ENCODE data around the gene SHC3. TPM values are rescaled to one million over a fixed set of nuclear protein-coding genes. Genes with fewer than 3 reads are reported as not detected.

SHC3 gene
- total RNA-seq, 1 donor from 2014 or later: 0.85 TPM

- no peaks in the 10 kb centered on the region for H3K4me1 ChIP-seq
- H3K36me3 ChIP-seq: no peaks in the 10 kb centered on the region
- no peak overlapping the region for H3K27ac ChIP-seq
- DNase-seq (ENCODE audit: low spot score in 2 of 2): no peak
- no peaks in the 10 kb centered on the region for H3K9me3 ChIP-seq
- TF ChIP-seq CTCF (IDR thresholded peaks at IDR 0.05): no peak
- intact Hi-C loops (cut with DNase I): no loop called here
- H3K4me3 ChIP-seq: no peak overlapping the region
- H3K27me3 ChIP-seq: no peaks in the 10 kb centered on the region
Measured at GRCh38 chr9:89036891-89037290, 141.7 kb downstream of the SHC3 start.

GRCh38 chr9:89036383-89036782 lies 142.2 kb downstream of the SHC3 start:
- TF ChIP-seq CTCF (IDR thresholded peaks at IDR 0.05): no peak
- Histone ChIP-seq H3K4me1 (no peaks in the 10 kb centered on the region), H3K4me3 (no peak overlapping the region), H3K27ac (no peak overlapping the region), H3K27me3 (no peaks in the 10 kb centered on the region), H3K36me3 (no peaks in the 10 kb centered on the region), H3K9me3 (no peaks in the 10 kb centered on the region)
- no peak for DNase-seq (ENCODE audit: low spot score in 2 of 2)
- intact Hi-C loops (cut with DNase I): no loop called here

GRCh38 chr9:89032661-89033060 lies 146.0 kb downstream of the SHC3 start:
- H3K4me3 ChIP-seq: no peak overlapping the region
- DNase-seq (ENCODE audit: low spot score in 2 of 2): no peak
- no peak overlapping the region for H3K27ac ChIP-seq
- H3K9me3 ChIP-seq: peaks cover 0 to 21% of the 10 kb centered on the region in 2 donors
- H3K36me3 ChIP-seq: no peaks in the 10 kb centered on the region
- no peak for TF ChIP-seq CTCF (IDR thresholded peaks at IDR 0.05)
- H3K27me3 ChIP-seq: no peaks in the 10 kb centered on the region
- H3K4me1 ChIP-seq: no peaks in the 10 kb centered on the region
- intact Hi-C loops (cut with DNase I): no loop called here

GRCh38 chr9:89032173-89032572 lies 146.4 kb downstream of the SHC3 start:
- TF ChIP-seq CTCF (IDR thresholded peaks at IDR 0.05): no peak
- DNase-seq (ENCODE audit: low spot score in 2 of 2): no peak
- Histone ChIP-seq H3K27ac (no peak overlapping the region), H3K27me3 (no peaks in the 10 kb centered on the region), H3K4me3 (no peak overlapping the region), H3K4me1 (no peaks in the 10 kb centered on the region), H3K9me3 (peaks cover 0 to 21% of the 10 kb centered on the region in 2 donors), H3K36me3 (no peaks in the 10 kb centered on the region)
- intact Hi-C loops (cut with DNase I): no loop called here

GRCh38 chr9:89029788-89030187 lies 148.8 kb downstream of the SHC3 start:
- no peak for TF ChIP-seq CTCF (IDR thresholded peaks at IDR 0.05)
- Histone ChIP-seq H3K27ac (no peak overlapping the region), H3K9me3 (peaks cover 0 to 21% of the 10 kb centered on the region in 2 donors), H3K27me3 (no peaks in the 10 kb centered on the region), H3K36me3 (no peaks in the 10 kb centered on the region), H3K4me1 (no peaks in the 10 kb centered on the region), H3K4me3 (no peak overlapping the region)
- intact Hi-C loops (cut with DNase I): no loop called here
- no peak for DNase-seq (ENCODE audit: low spot score in 2 of 2)

- Histone ChIP-seq H3K36me3 (no peaks in the 10 kb centered on the region), H3K4me1 (no peaks in the 10 kb centered on the region), H3K9me3 (peaks cover 0 to 21% of the 10 kb centered on the region in 2 donors), H3K27ac (no peak overlapping the region), H3K27me3 (no peaks in the 10 kb centered on the region), H3K4me3 (no peak overlapping the region)
- no peak for TF ChIP-seq CTCF (IDR thresholded peaks at IDR 0.05)
- intact Hi-C loops (cut with DNase I): no loop called here
- DNase-seq (ENCODE audit: low spot score in 2 of 2): no peak
Measured at GRCh38 chr9:89026876-89027275, 151.7 kb downstream of the SHC3 start.

Measured in ascending aorta (tissue), 2 donors.